Spleen (tissue), 7 donors: ENCODE data around the gene IFFO2.

Experiments
- POLR2A ChIP-seq, 3 donors: fragments of 450-650 bp; IDR thresholded peaks; one replicate each; pipeline ENCODE4 v1.5.1; 2017; ENCODE audit warnings: antibody characterized with exemption in 3 of 3, mild to moderate bottlenecking in 1 of 3
- TF ChIP-seq, protein P1 (sequence below), 11 experiments: fragments of 200-600 bp in 7 of 11; fragments of 450-650 bp in 4 of 11; sonication (generic) in 4 of 11; IDR thresholded peaks in 8 of 11; conservative IDR thresholded peaks in 3 of 11; 1 replicate in 7 of 11; 2 replicates in 4 of 11; pipeline versions ENCODE4 v1.4.0 to v1.8.0; 2016 to 2021; ENCODE audit warnings: antibody characterized with exemption in 11 of 11, inconsistent platforms in 4 of 11, mild to moderate bottlenecking in 1 of 11
- donor health status: DM: no; HTN: no; CAD: no; lungs with moderate emphysema.
- donor health status: DM: no; HTN: no; CAD: no.
- donor health status: DM: no; HTN: no; CAD: no.

- no peak for TF ChIP-seq POLR2A (IDR thresholded peaks at IDR 0.05)
- TF ChIP-seq, protein P1, sequence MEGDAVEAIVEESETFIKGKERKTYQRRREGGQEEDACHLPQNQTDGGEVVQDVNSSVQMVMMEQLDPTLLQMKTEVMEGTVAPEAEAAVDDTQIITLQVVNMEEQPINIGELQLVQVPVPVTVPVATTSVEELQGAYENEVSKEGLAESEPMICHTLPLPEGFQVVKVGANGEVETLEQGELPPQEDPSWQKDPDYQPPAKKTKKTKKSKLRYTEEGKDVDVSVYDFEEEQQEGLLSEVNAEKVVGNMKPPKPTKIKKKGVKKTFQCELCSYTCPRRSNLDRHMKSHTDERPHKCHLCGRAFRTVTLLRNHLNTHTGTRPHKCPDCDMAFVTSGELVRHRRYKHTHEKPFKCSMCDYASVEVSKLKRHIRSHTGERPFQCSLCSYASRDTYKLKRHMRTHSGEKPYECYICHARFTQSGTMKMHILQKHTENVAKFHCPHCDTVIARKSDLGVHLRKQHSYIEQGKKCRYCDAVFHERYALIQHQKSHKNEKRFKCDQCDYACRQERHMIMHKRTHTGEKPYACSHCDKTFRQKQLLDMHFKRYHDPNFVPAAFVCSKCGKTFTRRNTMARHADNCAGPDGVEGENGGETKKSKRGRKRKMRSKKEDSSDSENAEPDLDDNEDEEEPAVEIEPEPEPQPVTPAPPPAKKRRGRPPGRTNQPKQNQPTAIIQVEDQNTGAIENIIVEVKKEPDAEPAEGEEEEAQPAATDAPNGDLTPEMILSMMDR (IDR thresholded peaks at IDR 0.05 in 8 of 11, conservative IDR thresholded peaks at IDR 0.05 in 3 of 11), result no peak
Measured at GRCh38 chr1:18943914-18944572, 12.4 kb downstream of the IFFO2 start.
